ENCODE data around the gene SNAP29.

SNAP29 gene

DNA sequence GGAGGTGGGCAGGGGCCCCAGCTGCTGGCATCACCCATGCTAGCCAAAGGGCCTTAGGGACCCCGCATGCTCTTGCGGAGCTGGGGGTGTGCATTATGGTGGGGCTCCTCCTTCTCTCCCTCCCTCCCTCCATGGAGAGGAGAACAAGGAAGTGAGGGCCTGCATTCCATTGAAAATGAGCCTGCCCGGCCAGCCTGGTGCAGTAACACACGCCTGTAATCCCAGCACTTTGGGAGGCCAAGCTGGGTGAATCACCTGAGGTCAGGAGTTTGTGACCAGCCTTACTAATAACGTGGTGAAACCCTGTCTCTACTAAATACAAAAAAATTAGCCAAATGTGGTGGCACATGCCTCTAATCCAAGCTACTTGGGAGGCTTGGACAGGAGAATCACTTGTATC, 22.4 kb downstream of the SNAP29 start:
- TF ChIP-seq, protein P1, sequence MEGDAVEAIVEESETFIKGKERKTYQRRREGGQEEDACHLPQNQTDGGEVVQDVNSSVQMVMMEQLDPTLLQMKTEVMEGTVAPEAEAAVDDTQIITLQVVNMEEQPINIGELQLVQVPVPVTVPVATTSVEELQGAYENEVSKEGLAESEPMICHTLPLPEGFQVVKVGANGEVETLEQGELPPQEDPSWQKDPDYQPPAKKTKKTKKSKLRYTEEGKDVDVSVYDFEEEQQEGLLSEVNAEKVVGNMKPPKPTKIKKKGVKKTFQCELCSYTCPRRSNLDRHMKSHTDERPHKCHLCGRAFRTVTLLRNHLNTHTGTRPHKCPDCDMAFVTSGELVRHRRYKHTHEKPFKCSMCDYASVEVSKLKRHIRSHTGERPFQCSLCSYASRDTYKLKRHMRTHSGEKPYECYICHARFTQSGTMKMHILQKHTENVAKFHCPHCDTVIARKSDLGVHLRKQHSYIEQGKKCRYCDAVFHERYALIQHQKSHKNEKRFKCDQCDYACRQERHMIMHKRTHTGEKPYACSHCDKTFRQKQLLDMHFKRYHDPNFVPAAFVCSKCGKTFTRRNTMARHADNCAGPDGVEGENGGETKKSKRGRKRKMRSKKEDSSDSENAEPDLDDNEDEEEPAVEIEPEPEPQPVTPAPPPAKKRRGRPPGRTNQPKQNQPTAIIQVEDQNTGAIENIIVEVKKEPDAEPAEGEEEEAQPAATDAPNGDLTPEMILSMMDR (IDR thresholded peaks at IDR 0.05; ENCODE audit: insufficient read depth, missing control alignments), result no peak
- DNase-seq (ENCODE audit: insufficient read length, low spot score), result no peak
- no peak for FAIRE-seq

GRCh38 chr22:20881869-20882815, 23.3 kb downstream of the SNAP29 start:
- TF ChIP-seq, protein P1 (IDR thresholded peaks at IDR 0.05; ENCODE audit: insufficient read depth, missing control alignments), result no peak
- no peak for FAIRE-seq
- no peak for DNase-seq (ENCODE audit: insufficient read length, low spot score)

GRCh38 chr22:20882855-20883254, 24.0 kb downstream of the SNAP29 start:
- no peak for DNase-seq (ENCODE audit: insufficient read length, low spot score)
- no peak for FAIRE-seq
- TF ChIP-seq, protein P1 (IDR thresholded peaks at IDR 0.05; ENCODE audit: insufficient read depth, missing control alignments), result no peak

DNA sequence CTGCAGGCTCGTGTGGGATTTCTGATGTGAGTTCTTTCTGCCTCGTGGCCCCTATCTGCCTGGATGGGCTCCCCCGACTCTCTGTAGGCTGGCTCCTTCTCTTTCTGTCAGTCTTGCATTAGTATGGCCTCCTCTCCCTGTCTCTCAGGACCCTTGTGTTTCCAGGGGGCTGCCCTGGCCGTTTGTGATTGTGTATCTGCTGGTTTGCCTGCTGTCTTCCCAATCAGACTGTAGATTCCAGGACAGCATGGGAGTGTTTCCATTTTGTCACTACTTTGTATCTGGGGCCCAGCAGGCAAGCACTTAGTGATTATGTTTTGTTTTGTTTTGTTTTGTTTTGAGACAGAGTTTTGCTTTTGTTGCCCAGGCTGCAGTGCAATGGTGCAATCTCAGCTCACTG, 25.6 kb downstream of the SNAP29 start:
- DNase-seq (ENCODE audit: insufficient read length, low spot score) (no peak), FAIRE-seq (no peak)
- TF ChIP-seq, protein P1 (IDR thresholded peaks at IDR 0.05; ENCODE audit: insufficient read depth, missing control alignments), result no peak

- DNase-seq (ENCODE audit: insufficient read length, low spot score), result no peak
- TF ChIP-seq, protein P1 (IDR thresholded peaks at IDR 0.05; ENCODE audit: insufficient read depth, missing control alignments), result no peak
- FAIRE-seq, result no peak
Measured at GRCh38 chr22:20885017-20885556, 26.3 kb downstream of the SNAP29 start.

- no peak for FAIRE-seq
- TF ChIP-seq, protein P1 (IDR thresholded peaks at IDR 0.05; ENCODE audit: insufficient read depth, missing control alignments), result peak; percentile 97
Measured at GRCh38 chr22:20885557-20886323, 26.9 kb downstream of the SNAP29 start.

More at GRCh38 chr22:20885557-20886323, 26.9 kb downstream of the SNAP29 start:
- DNase-seq (ENCODE audit: insufficient read length, low spot score), result peak; percentile 91
